Neural progenitor cell (in vitro differentiated cells): ENCODE data around the gene CYTH1.

Source experiments
- CTCF ChIP-seq: fragments of 200-600 bp; sonication (generic); IDR thresholded peaks from 2 replicates; pipeline ENCODE4 v1.5.1; 2017; ENCODE audit warnings: antibody characterized with exemption, mild to moderate bottlenecking
- EZH2 ChIP-seq: fragments of 200-600 bp; sonication (generic); IDR thresholded peaks from 2 replicates; pipeline ENCODE4 v1.6.1; 2017; ENCODE audit warnings: antibody characterized with exemption, mild to moderate bottlenecking, moderate library complexity
- EZH2phosphoT487 ChIP-seq: fragments of 200-600 bp; sonication (generic); IDR thresholded peaks from 2 replicates; pipeline ENCODE4 v1.6.1; 2017; ENCODE audit warnings: antibody characterized with exemption

- TF ChIP-seq EZH2 (no peak), CTCF (no peak), EZH2phosphoT487 (no peak)
Measured at GRCh38 chr17:78804777-78805176, 22.7 kb upstream of the CYTH1 start.
